Left hindlimb (tissue), 1 donor: ENCODE measurements around the gene ID2.
"Not testable (repeated sequence)": the region's sequence is repeated elsewhere in the genome, so short reads cannot be mapped to it uniquely, and the experiment has no call there.

ENCODE experiments used
- DNase-seq: peaks from one replicate; pipeline ENCODE4 v3.0.0-alpha.2; 2018

Gene ID2

DNA sequence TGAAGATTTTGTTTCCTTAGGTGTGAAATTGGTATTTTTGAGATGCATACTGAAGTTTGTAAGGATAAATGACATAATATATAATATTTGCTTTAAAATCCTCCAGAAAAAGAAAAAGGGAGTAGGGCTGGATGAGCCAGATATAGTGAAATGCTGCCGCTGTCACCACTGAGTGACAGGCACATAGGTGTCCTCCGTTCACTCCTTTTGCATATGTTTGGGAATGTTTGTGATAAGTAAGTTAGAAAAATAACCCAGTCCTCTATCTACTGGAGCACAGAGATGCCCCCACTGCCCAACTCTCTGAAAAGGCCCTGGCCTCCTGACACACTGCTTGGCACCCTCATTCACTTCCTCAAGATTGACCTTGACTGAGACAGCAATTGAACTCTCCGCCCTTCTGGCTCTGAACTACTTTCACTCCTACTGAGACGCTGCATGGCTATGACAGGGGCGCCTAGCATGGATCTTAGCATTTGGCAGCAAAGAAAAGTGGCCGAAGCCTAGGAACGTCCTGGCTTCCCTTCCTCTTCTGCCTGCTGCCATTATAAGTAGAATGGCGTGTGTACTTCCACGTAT, 10.1 kb downstream of the ID2 start:
- DNase-seq: no peak

DNA sequence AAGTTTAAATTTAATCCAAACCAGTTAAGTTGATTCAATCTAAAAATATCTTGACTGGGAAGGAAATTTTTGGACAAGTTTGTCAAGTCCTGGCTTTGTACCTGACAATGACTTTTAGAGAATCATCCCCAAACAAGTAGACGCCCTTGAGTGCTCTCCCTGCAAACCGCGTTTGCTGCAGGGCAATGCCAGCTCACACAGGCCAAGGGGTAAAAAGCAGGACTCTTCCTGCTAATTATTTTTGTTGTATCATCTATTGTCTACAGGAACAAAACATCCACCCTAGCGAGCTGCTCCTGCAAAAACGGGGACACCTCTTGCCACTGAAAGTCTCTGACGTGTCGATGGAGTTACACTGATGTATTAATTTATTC, 10.9 kb downstream of the ID2 start:
- no peak for DNase-seq

DNA sequence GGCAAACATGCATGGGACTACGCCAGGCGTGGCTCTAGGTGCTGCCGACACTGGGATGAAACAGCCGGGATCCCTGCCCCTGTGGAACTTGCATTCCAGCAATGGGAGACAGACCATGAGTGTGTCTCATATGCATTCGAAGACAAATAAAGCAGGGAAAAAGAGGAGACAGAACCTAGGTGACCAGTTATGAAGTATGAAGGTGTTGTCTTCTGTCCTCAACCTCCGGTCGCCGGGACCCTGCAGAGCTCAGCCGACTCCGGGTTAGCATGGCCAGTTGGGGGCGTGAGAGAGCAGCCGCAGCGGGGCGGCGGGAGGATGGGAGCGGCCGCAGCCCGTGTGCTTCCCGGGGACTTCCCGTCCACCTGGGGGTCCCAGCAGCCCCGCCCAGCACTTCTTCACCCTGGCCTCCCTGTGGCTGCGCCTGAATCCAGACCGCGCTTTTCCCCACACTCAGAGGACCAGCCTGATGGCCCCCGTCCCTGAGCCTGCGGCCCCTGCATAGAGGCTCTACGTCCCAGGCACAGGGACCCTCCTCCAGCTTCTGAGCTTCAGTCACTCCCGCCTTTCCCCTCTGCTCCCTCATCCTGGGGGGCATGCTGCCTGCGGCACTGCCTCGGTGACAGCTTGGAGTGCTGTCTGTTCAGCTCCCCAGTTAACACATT, 11.4 kb downstream of the ID2 start:
- DNase-seq: no peak

DNA sequence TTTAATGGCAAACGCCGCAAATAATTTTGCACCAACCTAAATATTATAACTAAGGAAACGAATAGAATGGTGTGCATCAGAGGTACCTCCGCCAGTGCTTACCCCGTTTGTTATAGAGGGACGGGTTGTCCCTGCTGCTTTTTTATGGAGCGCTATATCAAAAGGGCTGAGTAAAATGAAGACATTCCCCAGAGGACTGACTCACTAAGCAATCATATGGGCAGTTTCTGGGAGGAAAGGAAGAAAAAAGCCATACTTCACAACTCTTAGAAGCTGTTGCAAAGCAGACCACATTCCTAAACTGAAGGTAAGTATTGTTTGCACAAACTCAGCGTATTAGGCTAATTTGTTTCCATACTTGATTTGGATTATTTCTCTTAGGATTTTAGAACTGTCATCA, 12.9 kb downstream of the ID2 start:
- no peak for DNase-seq

DNA sequence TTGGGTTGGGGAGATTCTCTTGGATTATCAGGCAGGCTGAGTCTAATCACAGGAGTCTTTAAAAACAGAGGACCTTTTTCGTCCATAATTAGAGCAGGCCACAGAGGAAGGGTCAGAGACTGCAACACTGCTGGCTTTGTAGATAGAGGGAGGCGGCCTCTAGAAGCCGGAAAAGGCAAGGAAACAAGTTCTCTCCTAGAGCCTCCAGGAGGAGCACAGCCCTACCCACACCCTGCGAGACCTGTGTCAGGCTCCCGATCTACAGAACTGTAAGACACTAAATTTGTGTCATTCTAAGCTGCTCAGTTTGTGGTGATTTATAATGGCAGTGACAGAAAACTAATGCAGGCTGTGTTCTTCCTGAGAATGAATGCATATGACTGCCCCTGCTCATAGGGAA, 15.3 kb downstream of the ID2 start:
- DNase-seq: no peak

DNA sequence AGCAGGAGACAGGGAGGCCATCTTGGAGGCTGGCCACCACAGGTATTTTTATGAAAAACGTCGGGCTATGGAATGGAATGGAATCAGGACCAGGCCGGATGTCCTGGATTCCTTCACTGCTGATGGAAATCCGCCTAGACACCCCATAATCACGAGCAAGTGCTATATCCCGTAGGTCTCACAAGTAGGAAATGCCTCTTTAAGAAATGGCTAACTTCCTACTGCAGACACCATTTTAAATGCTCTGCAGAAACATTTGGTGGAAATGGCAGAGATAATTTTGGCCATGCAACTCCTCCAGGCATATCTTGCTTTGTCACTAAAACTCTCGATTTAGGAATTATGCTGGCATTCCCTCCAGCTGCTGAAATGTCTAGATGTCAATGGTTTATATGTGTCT, 18.0 kb downstream of the ID2 start:
- DNase-seq: no peak

DNA sequence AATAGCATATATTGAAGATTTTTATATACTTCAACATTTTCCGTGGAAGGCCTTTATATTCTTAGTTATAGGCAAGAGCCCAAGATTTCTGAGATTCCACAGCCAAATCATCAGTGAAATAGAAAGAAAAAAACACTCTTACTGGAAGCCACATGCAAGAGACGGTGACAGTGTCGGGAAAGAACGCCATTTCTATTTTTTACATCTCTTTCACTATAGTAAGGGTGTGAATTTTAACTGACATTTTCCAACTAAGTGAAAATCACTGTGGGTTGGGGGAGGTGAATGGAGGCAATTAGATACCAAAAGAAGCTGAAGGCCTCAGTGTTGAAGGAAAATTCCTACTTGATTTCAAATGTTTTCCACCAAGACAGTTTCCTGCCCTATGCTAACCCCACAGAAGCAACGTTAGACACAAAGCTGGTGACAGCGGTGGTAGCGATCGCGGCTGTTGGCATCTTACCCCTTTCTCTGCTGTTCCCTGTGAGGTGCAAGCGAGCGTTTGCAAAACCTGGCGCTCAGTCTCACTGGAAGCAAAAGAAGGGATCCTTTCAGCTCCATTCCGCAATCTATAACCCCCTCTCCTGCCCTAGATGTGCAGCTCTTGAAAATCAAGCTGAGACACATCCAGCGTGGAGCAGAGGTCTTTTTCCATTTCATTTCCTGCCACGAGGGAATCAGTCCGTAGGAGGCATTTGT, 20.0 kb downstream of the ID2 start:
- DNase-seq: no peak

DNA sequence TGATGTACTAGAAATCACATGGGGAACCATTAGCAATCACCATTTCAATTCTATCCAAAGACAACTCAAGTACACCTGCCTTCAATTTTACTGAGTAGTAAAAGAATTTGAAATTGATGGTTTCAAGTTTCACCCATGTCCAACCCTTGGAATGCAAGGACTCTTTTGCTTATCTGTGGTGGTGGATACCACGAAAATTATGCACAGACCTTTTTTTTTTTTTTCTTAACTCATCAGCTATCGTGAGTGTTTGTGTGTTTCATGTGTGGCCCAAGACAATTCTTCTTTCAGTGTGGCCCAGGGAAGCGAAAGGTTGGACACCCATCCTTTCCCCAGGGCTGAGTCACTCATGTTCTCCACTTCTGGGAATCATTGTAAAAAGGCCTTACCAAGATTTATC, 23.1 kb downstream of the ID2 start:
- DNase-seq: no peak

DNA sequence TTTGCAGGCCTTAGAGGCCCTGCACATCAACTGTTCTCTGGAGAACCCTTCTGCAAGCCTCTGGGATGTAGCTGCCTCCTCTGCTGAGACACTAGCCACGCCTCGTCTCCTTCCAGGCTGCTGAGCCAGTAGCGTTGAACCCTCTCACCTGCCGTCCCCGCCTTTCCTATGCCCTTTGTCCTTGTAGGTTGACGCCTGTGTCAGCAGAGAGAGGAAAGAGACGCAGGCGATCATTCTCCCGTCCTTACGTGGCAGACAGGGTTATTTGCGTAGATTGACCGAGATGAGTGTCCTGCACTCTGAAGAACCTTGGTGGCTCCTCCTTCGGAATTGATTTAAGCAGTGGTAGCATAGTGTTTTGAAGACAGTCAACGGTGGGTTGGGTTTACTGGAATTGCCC, 27.8 kb downstream of the ID2 start:
- DNase-seq: no peak

DNA sequence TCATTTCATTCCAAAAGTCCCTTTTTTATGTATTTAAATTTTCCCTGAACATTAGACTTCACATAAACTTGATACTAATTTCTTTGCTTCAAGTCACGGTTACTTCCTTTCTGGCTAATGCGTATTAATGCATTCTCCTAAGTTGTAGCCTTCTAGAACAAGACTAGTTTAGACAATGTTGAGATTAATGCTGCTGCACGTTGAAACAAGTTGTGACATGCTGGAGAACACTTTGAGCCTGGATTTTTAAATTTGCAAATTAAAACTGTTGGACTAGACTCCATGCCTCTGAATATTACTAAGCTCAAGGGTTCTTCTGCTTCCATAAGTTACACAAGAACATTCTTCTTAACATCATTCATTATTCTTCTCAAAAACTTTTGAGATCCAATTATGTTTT, 29.1 kb downstream of the ID2 start:
- no peak for DNase-seq

DNA sequence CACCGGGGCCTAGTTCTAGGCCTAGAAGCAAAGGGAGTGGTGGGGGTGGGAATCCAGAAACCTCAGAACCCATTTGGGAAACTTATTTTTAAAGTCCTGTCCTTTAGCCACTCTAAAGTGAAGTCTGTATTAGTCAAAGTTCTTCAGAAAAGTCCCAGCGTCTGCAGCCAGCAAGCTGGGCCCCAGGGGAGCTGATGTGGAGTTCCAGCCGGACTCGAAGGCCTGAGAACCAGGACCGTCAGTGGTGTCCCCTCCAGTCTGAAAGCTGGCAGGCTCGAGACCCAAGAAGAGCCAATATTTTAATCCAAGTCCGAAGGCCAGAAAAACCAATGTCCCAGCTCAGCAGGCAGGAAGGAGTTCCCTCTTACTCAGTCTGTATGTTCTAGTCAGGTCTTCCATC, 32.4 kb downstream of the ID2 start:
- no peak for DNase-seq

DNA sequence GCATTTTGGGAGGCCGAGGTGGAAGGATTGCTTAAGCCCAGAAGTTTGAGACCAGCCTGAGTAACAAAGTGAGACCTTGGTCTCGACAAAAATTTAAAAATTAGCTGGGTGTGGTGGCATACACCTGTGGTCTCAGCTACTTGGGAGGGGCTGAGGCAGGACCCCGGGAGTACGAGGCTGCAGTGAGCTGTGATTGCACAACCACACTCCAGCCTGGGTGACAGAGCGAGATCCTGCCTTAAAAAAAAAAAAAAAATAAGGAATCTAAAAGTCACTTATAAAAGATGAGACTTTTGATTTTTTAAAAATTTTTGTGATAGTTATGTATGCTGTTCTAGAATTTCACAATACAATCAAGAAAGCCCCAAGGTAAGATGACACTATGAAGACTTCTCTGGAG, 33.1 kb downstream of the ID2 start:
- no peak for DNase-seq

DNA sequence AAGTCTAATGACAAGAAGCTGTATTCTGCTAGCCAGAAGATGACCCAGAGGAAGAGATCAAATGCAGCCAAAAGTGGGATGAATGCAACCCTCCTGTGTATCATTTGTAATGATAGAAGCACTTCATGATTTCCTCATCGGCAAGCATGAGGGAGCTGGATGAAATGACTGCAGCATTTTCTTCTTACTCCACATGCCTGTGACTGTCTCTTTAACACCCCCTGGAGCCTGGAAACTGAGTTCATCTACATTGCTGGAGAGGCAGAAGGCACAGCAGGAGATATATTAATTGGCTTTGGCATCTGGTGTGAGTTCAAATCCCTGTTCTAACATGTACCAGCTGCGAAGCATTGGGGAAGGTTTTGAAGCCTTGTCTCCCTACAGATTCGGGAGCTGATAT, 37.7 kb downstream of the ID2 start:
- DNase-seq: no peak

DNA sequence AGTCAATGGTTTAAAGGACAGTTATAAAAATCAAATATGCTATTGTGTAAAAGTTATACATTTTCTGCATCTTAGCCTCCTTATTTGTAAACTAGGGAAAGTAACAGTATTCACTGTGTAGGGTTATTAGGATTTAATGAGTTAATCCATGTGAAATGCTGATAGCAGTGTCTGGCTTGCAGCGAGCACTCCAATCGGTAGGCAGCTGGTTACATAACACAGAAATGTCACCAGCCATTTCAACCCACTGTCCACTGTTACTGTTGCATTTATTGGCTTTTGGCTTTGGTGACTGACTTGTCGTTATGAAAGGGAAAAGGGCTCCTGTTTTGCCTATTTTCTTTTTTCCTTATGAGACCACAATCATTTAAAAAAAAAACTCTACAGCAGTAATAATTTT, 38.9 kb downstream of the ID2 start:
- DNase-seq: no peak

DNA sequence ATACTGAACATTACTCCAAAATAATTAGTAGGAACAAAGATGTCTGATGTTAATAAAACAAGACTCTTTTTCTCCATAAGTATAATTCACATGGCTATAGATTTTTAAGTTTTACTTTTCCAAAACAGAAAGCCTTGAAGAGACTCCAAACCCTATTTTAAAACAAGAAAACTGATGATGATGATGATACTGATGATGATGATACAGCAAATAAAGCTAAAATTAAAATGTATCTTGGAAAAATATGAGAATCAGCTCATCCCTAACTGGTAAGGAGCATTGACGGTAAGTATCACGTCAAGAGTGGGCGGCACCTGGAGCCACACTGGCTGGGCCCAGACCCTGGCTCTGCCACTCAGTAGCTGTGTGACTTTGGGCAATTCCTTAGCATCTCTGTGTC, 39.6 kb downstream of the ID2 start:
- DNase-seq: no peak

DNA sequence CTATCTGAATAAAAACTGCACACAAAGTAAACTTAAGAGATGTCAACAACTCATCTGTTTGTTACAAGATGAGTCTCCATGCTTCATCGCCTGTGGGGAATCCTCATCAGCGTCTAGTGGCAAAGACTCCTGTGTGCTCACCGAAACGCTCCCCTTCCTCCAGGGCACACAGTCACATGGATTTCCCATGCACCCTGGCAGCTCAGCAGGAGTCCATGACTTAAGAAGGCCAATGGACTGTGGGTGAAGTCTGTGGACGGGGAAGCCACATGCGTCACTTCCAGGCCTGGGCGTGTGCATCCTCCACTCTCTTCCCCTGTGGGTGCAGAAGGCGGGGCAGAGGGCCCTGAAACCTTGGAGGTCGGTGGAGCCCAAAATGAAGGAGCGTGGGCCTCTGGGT, 41.1 kb downstream of the ID2 start:
- DNase-seq: no peak

DNA sequence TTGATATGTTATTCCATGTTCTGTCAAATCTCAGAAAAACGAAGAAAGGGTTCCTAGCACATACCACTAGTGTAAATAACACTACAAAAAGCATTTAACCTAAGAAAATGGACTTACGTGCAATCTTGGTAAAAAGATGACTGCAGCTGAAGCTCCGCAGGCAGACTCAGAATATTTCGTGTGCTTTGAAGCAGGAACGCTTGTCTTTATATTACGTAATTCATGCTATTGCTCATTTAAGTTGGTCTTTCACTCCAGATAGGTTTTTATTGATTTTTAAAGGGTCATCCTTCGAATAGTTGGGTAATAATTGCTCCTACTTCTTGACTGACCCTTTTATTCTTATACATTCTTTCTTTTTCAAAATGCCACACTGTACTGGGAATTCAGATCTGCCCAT, 44.0 kb downstream of the ID2 start:
- no peak for DNase-seq

DNA sequence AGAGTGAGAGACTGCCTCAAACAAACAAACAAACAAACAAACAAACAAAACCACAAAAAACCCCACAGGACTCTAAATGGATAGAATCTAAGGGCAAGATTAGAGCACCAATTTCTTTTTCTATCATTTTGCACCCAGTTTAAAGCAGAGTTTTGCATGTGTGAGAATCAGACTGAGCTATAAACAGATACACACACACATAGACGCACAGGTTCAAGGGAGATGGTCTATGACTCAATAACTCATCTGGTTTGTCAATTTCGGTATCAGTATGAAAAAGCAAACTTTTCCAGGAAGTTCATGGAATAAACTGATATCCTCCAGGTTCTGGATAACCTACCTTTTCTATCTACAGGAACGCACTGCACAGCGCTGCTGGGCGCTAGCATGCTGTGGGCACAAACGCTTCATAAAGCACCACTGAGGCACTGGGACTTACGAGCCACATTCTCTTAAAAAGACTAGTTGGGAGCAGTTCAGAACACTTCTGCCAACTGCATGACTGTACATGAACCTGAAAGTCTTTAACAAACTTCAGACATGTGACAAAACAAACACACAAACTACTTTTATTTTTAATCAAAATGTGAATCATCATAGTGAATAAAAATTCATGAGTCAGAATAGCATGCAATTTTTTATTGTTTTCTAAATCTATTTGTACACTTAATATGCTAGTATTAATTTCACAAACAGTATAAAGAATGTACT, 46.6 kb downstream of the ID2 start:
- no peak for DNase-seq

DNA sequence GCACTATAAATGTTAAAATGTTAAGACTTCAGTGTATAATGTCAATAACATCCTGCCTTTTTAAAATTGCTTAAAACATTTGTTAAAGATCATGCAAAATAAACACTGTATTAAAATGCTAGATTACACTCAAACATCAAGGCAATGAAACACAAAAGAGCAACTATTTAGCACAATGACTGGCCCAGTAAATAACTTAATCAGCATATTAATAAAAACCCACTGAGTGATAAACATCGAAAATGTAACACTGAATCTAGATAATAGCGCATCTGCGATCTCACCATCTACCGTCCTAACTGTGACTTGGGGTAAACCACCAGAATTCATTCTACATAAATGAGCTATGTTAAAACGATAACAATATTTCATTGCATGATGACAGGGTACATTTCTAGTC, 47.2 kb downstream of the ID2 start:
- not testable (repeated sequence) for DNase-seq

DNA sequence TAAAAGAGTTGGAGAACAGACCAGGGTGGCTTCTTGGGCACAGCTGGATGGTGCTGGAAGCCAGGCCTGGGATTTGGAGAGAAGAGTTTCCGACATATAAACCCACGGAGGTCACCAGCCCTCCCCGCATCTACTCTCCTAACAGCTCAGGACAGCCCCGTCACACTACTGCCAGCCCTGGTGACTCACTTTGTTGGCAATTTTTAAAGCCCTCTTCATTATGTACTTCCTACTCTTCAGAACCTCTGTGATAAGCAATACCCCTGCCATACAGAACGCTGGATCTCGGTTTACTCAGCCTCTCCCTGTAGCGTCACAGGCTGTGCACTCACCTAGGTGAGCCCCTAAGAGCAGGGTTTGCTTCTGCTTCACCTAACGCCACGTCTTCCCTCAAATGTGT, 48.1 kb downstream of the ID2 start:
- no peak for DNase-seq

DNA sequence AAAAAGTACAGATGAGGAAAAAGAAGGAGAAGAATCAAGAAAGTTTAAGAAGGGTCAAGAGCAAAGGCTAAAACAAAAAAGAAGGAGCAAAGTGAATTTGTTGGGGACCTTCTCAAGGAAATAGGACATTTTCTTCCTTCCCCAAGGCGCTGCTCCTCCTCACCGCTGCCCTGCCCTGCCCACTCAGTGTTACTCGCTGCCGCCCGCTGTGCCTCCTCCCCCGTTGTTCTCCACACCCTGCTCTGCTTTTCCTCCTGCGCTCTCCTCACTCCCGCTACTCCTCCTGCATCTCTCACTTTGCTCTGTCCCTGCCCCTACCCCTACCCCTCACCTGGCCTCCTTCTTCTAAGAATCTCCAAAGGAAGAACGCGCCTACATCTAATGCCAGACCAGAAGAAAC, 50.7 kb downstream of the ID2 start:
- no peak for DNase-seq
